Measurements from ENCODE around the gene ENAH.
A peak's percentile ranks its signal among the peaks of the same experiment; 100 is the strongest.
"Not testable (repeated sequence)": the region's sequence is repeated elsewhere in the genome, so short reads cannot be mapped to it uniquely, and the experiment has no call there.

Gene ENAH

GRCh38 chr1:225670806-225671733 is 18.1 kb upstream of the ENAH start:
- DNase-seq = no peak

GRCh38 chr1:225670356-225670755 is 17.4 kb upstream of the ENAH start:
- DNase-seq = no peak

GRCh38 chr1:225668222-225668621 is 15.3 kb upstream of the ENAH start:
- DNase-seq = no peak

- no peak for DNase-seq
Observed at GRCh38 chr1:225667362-225667761, 14.4 kb upstream of the ENAH start.

DNA sequence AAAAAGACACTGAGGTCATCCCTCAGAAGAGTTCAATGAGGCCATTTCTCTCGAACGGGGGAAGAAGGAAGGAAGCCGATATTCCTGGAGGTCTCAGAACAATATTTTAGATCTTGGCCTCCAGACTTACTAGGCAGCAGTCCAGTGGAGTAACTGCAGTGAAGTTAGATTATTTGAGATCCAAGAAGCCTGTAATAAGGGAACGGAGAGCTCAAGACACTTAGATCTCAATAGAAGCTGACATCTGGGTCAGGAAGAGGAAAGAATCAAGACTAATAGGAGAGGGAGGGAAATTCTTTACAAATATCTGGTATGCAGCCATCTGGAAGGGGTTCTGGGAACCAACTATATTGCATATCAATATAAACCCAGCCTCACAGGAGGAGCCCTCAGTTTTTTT is 13.6 kb upstream of the ENAH start:
- peak; percentile 74 for DNase-seq

DNA sequence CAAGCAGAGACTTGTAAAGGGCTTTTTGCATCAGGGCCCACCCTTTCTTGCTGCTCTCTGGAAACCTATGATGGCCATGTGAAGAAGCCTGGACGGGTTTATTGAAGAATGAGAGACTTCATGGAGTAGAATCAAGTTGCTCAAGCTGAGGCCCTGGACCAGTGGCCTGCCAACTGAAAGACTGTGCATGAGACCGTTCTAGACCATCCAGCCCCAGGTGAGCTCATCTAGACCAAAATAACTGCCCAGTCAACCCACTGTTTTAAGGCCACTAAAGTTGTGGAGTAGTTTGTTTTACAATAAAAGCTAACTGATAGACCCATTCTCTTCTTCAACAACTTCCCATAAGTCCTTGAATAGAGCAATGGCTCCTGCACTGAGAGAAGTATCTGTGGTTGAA is 11.8 kb upstream of the ENAH start:
- DNase-seq = no peak

- no peak for DNase-seq
Observed at GRCh38 chr1:225662155-225662554, 9.2 kb upstream of the ENAH start.

- DNase-seq = no peak
Observed at GRCh38 chr1:225660544-225660946, 7.6 kb upstream of the ENAH start.

GRCh38 chr1:225658041-225658440 is 5.1 kb upstream of the ENAH start:
- DNase-seq = no peak

DNA sequence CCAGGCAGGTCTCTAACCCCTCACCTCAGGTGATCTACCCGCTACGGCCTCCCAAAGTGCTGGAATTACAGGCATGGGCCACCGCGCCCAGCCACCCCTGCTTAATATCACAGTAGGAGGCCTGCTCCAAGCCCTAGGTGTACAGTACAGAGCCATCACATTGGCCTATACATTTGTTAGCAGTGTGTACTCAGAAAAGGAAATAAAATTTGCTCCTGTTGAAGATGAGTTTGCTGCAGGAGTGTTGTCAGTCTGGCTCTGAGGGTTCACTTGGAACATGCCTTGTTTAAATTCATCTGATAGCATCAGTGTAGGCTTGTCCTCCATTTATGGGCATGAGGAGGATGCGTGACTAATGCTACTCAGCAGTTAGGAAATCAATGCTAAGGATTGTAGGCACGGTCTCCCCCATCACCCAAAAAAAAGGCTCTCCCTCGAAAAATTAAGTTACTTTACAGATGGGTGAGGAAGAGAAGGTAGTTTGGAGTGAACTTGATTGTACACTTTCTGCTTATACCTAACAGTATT is 4.6 kb upstream of the ENAH start:
- peak; percentile 26 for DNase-seq

- not testable (repeated sequence) for DNase-seq
Observed at GRCh38 chr1:225656259-225656655, 3.3 kb upstream of the ENAH start.

DNA sequence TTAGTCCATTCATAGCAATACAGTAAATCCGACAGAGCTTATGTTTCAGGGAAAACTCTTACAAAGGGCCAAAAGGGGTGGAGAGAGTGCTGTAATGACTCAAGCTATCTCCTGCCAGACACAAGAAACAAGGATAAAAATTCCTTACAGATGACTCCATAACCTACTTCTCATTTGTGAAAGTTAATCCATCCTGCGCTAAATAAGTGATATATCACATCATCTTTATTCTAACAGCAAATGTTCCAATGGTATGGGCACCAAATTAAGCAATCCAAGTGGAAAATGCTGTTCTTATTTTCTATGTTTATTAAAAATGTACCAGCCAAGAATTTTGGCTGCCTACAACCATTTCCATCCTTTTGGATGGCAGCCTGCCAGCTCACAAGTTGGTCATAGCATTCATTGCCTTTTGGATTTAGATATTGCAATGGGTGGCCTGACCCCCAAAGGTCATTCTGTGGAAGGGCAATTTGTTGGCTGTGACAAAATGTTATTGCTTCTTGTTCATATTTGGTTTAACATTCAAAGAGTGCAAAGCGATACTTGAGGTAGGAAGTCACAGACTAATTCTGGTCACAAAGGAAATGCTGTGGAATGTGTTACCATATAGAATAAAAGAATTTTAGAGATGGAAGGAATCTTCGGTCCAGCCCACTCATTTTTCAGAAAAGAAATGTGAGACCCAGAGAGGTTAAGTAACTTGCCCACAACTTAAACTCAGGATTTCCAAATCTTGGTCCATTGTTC is 2.8 kb upstream of the ENAH start:
- DNase-seq = peak; percentile 80

GRCh38 chr1:225654688-225655508 is 2.0 kb upstream of the ENAH start:
- DNase-seq = peak; percentile 34

- no peak for DNase-seq
Observed at GRCh38 chr1:225654277-225654597, 1.3 kb upstream of the ENAH start.

GRCh38 chr1:225653463-225654276 is 747 bp upstream of the ENAH start:
- peak; percentile 89 for DNase-seq

GRCh38 chr1:225651872-225652728 is 823 bp downstream of the ENAH start:
- DNase-seq = peak; percentile 67

- no peak for DNase-seq
Observed at GRCh38 chr1:225651376-225651871, 1.5 kb downstream of the ENAH start.

DNA sequence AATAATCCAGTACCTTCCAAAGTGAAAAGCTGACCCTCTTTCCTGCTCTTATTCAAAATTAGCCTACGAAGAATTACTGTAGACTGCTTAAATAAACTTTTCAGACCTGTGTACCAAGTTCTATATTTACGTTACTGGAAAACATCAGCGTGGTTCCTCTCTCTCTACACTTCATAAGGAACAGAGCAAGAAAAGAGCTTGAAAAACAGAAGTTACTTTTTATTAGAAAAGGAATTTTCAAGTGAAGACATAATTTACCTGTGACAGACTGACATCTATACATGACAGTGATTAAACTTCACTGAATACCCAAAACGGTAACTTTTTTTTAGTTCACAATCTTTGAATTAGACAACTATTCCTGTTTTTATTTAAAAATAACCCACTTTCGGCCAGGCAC is 2.7 kb downstream of the ENAH start:
- DNase-seq = no peak

DNA sequence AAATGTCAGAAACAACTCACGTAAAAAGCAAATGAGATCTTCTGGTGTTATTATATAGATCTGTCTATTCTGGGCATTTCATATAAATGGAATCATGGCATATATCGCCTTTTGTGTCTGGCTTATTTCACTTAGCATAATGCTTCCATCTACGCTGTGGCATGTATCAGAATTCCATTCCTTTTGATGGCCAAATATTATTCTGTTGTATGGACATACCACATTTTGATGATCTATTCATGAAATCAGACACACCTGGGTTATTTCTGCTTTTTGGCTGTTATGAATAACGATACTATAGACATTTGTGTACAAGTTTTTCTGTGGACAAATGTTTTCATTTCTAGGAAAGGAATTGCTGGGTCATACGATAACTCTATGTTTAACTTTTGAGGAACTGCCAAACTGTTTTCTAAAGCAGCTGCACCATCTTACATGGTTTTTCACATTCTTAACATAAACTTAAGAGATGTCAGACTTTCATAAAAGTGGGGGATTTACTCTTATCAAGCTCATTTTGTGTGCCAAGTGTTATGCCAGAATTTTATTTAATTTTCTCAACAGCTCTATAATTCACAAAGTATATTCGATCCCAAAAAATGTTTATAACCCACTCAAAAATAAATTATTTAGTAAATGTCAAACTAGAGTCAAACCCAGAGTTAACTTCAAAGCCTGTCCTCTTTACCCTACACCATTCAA is 7.6 kb downstream of the ENAH start:
- DNase-seq = no peak

GRCh38 chr1:225644666-225645065 is 8.3 kb downstream of the ENAH start:
- DNase-seq = no peak
